ENCODE results near the gene CDC14A.

CDC14A gene

DNA sequence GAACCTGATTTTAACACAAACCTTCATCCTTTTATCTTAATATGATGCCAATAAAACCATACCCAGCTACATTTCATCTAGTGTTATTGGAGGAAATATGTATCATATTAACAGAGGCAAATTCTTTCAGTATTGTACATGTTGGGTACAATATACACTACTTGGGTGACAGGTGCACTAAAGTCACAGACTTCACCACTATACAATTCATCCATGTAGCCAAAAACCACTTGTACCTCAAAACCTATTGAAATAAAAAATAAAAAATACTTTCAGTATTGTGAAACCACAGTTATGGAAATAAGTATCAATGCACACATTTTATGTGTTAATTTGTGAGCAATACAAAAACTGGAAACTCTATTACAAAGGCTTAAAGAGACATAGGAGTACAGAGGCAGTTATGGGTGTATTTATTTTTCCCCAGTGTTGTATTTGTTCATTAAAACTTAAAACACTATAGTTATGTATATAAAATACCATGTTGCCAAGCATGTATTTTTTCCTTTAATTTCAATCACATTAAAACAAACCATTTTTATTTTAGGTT, 160.6 kb downstream of the CDC14A start:
- TF ChIP-seq L3MBTL2 (conservative IDR thresholded peaks at IDR 0.05) (no peak), BHLHE40 (IDR thresholded peaks at IDR 0.05; ENCODE audit: borderline replicate concordance) (no peak), PKNOX1 (IDR thresholded peaks at IDR 0.05) (no peak), ELF4 (IDR thresholded peaks at IDR 0.05) (no peak), NFRKB (IDR thresholded peaks at IDR 0.05) (no peak), LEF1 (IDR thresholded peaks at IDR 0.05; ENCODE audit: borderline replicate concordance) (no peak), SP1 (IDR thresholded peaks at IDR 0.05) (no peak), ARNT (IDR thresholded peaks at IDR 0.05) (no peak)
- ChIA-PET POLR2A (no interaction called here), CTCF (no interaction called here)
- DNase-seq (ENCODE audit: extremely low spot score): no peak

GRCh38 chr1:100516857-100517256, 164.6 kb downstream of the CDC14A start:
- DNase-seq (ENCODE audit: extremely low spot score): no peak
- CTCF ChIA-PET: no interaction called here
- POLR2A ChIA-PET: no interaction called here
- TF ChIP-seq TARDBP (IDR thresholded peaks at IDR 0.05): no peak
- no peak for TF ChIP-seq SUZ12 (IDR thresholded peaks at IDR 0.05)
- TF ChIP-seq CTBP1 (IDR thresholded peaks at IDR 0.05; ENCODE audit: borderline replicate concordance): no peak
- no peak for TF ChIP-seq ARNT (IDR thresholded peaks at IDR 0.05)
- no peak for TF ChIP-seq SP1 (IDR thresholded peaks at IDR 0.05)
- no peak for TF ChIP-seq BHLHE40 (IDR thresholded peaks at IDR 0.05; ENCODE audit: borderline replicate concordance)
- TF ChIP-seq ELF4 (IDR thresholded peaks at IDR 0.05): no peak

GRCh38 chr1:100517515-100517914, 165.2 kb downstream of the CDC14A start:
- ChIA-PET CTCF (no interaction called here), POLR2A (no interaction called here)
- DNase-seq (ENCODE audit: extremely low spot score): no peak
- TF ChIP-seq FOXM1 (IDR thresholded peaks at IDR 0.05; ENCODE audit: borderline replicate concordance): no peak
- TF ChIP-seq BHLHE40 (IDR thresholded peaks at IDR 0.05; ENCODE audit: borderline replicate concordance): no peak
- no peak for TF ChIP-seq CTBP1 (IDR thresholded peaks at IDR 0.05; ENCODE audit: borderline replicate concordance)

- DNase-seq (ENCODE audit: extremely low spot score): no peak
- CTCF ChIA-PET: no interaction called here
- no peak for TF ChIP-seq L3MBTL2 (conservative IDR thresholded peaks at IDR 0.05)
- TF ChIP-seq ELF4 (IDR thresholded peaks at IDR 0.05): no peak
- no peak for TF ChIP-seq CTBP1 (IDR thresholded peaks at IDR 0.05; ENCODE audit: borderline replicate concordance)
- TF ChIP-seq BHLHE40 (IDR thresholded peaks at IDR 0.05; ENCODE audit: borderline replicate concordance): no peak
- no peak for TF ChIP-seq NFRKB (IDR thresholded peaks at IDR 0.05)
- no peak for TF ChIP-seq FOXA1 (IDR thresholded peaks at IDR 0.05)
- TF ChIP-seq FOXK2 (IDR thresholded peaks at IDR 0.05): no peak
- TF ChIP-seq SUZ12 (IDR thresholded peaks at IDR 0.05): no peak
- no peak for TF ChIP-seq ARNT (IDR thresholded peaks at IDR 0.05)
- TF ChIP-seq ZNF384 (IDR thresholded peaks at IDR 0.05): no peak
- no peak for TF ChIP-seq SP1 (IDR thresholded peaks at IDR 0.05)
- TF ChIP-seq LEF1 (IDR thresholded peaks at IDR 0.05; ENCODE audit: borderline replicate concordance): no peak
- TF ChIP-seq FOXM1 (IDR thresholded peaks at IDR 0.05; ENCODE audit: borderline replicate concordance): no peak
- TF ChIP-seq HDGF (IDR thresholded peaks at IDR 0.05; ENCODE audit: borderline replicate concordance): no peak
- TF ChIP-seq TARDBP (IDR thresholded peaks at IDR 0.05): no peak
- TF ChIP-seq PKNOX1 (IDR thresholded peaks at IDR 0.05): no peak
- POLR2A ChIA-PET: no interaction called here
Measured at GRCh38 chr1:100518023-100518422, 165.7 kb downstream of the CDC14A start.

GRCh38 chr1:100523038-100523652, 170.8 kb downstream of the CDC14A start:
- ChIA-PET CTCF (no interaction called here), POLR2A (no interaction called here)
- TF ChIP-seq PKNOX1 (IDR thresholded peaks at IDR 0.05): no peak
- TF ChIP-seq NFRKB (IDR thresholded peaks at IDR 0.05): no peak
- TF ChIP-seq LEF1 (IDR thresholded peaks at IDR 0.05; ENCODE audit: borderline replicate concordance): no peak
- TF ChIP-seq BHLHE40 (IDR thresholded peaks at IDR 0.05; ENCODE audit: borderline replicate concordance): no peak
- no peak for TF ChIP-seq FOXK2 (IDR thresholded peaks at IDR 0.05)
- no peak for TF ChIP-seq CTBP1 (IDR thresholded peaks at IDR 0.05; ENCODE audit: borderline replicate concordance)
- TF ChIP-seq TARDBP (IDR thresholded peaks at IDR 0.05): no peak
- TF ChIP-seq SP1 (IDR thresholded peaks at IDR 0.05): no peak
- TF ChIP-seq L3MBTL2 (conservative IDR thresholded peaks at IDR 0.05): no peak
- no peak for TF ChIP-seq ZNF384 (IDR thresholded peaks at IDR 0.05)
- TF ChIP-seq ARNT (IDR thresholded peaks at IDR 0.05): no peak
- TF ChIP-seq FOXA1 (IDR thresholded peaks at IDR 0.05): no peak
- TF ChIP-seq FOXM1 (IDR thresholded peaks at IDR 0.05; ENCODE audit: borderline replicate concordance): no peak
- TF ChIP-seq SUZ12 (IDR thresholded peaks at IDR 0.05): no peak
- no peak for TF ChIP-seq HDGF (IDR thresholded peaks at IDR 0.05; ENCODE audit: borderline replicate concordance)
- no peak for TF ChIP-seq ELF4 (IDR thresholded peaks at IDR 0.05)

GRCh38 chr1:100524355-100524754, 172.0 kb downstream of the CDC14A start:
- CTCF ChIA-PET: no interaction called here
- DNase-seq (ENCODE audit: extremely low spot score): no peak
- TF ChIP-seq NFRKB (IDR thresholded peaks at IDR 0.05): no peak
- TF ChIP-seq ARNT (IDR thresholded peaks at IDR 0.05): no peak
- TF ChIP-seq FOXK2 (IDR thresholded peaks at IDR 0.05): no peak
- TF ChIP-seq SP1 (IDR thresholded peaks at IDR 0.05): no peak
- no peak for TF ChIP-seq FOXM1 (IDR thresholded peaks at IDR 0.05; ENCODE audit: borderline replicate concordance)
- TF ChIP-seq FOXA1 (IDR thresholded peaks at IDR 0.05): no peak
- no peak for TF ChIP-seq TARDBP (IDR thresholded peaks at IDR 0.05)
- no peak for TF ChIP-seq L3MBTL2 (conservative IDR thresholded peaks at IDR 0.05)
- TF ChIP-seq PKNOX1 (IDR thresholded peaks at IDR 0.05): no peak
- TF ChIP-seq SUZ12 (IDR thresholded peaks at IDR 0.05): no peak
- TF ChIP-seq BHLHE40 (IDR thresholded peaks at IDR 0.05; ENCODE audit: borderline replicate concordance): no peak
- no peak for TF ChIP-seq LEF1 (IDR thresholded peaks at IDR 0.05; ENCODE audit: borderline replicate concordance)
- POLR2A ChIA-PET: no interaction called here

More at GRCh38 chr1:100523038-100523652, 170.8 kb downstream of the CDC14A start:
- no peak for DNase-seq (ENCODE audit: extremely low spot score)

Data from HEK293T (cell line).